ENCODE results near the gene ABCC8.

- TF ChIP-seq CTCF (IDR thresholded peaks at IDR 0.05) (no peak), POLR2A (IDR thresholded peaks at IDR 0.05) (no peak)
Measured at GRCh38 chr11:17432002-17432401, 44.6 kb downstream of the ABCC8 start.
